ENCODE data around the gene LRRC70.

LRRC70 gene

GRCh38 chr5:62584391-62584790 is 5.8 kb downstream of the LRRC70 start:
- DNase-seq (ENCODE audit: low read depth), result no peak
- no peak overlapping the region for H3K4me3 ChIP-seq (ENCODE audit: low read depth, low read length)
- TF ChIP-seq, protein P1, sequence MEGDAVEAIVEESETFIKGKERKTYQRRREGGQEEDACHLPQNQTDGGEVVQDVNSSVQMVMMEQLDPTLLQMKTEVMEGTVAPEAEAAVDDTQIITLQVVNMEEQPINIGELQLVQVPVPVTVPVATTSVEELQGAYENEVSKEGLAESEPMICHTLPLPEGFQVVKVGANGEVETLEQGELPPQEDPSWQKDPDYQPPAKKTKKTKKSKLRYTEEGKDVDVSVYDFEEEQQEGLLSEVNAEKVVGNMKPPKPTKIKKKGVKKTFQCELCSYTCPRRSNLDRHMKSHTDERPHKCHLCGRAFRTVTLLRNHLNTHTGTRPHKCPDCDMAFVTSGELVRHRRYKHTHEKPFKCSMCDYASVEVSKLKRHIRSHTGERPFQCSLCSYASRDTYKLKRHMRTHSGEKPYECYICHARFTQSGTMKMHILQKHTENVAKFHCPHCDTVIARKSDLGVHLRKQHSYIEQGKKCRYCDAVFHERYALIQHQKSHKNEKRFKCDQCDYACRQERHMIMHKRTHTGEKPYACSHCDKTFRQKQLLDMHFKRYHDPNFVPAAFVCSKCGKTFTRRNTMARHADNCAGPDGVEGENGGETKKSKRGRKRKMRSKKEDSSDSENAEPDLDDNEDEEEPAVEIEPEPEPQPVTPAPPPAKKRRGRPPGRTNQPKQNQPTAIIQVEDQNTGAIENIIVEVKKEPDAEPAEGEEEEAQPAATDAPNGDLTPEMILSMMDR (IDR thresholded peaks at IDR 0.05; ENCODE audit: low read depth, low read length, missing control alignments), result no peak

- TF ChIP-seq, protein P1 (IDR thresholded peaks at IDR 0.05; ENCODE audit: low read depth, low read length, missing control alignments), result no peak
- DNase-seq (ENCODE audit: low read depth), result no peak
Measured at GRCh38 chr5:62585306-62585705, 6.7 kb downstream of the LRRC70 start.

DNA sequence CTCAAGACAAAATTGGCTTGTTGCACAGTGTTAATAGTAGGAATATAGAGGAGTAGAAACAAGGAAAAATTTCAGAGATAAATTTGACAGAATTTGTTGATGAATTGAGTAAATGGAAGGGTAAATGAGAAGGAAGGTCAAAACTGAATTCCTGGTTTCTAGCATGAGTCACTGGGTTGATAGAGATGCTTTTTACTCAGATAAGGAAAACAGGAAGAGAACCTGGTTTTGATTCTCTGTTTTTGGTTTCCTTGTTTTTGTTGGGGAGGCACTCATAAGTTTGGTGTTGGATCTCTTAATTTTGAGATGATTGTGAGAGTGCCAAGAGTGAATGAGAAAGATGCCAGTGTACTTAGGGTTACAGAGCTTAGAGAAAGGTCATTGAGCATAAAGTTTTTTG is 7.1 kb downstream of the LRRC70 start:
- H3K4me3 ChIP-seq (ENCODE audit: low read depth, low read length), result no peak overlapping the region
- DNase-seq (ENCODE audit: low read depth), result no peak
- TF ChIP-seq, protein P1 (IDR thresholded peaks at IDR 0.05; ENCODE audit: low read depth, low read length, missing control alignments), result no peak

More at GRCh38 chr5:62585306-62585705, 6.7 kb downstream of the LRRC70 start:
- no peak overlapping the region for H3K4me3 ChIP-seq (ENCODE audit: low read depth, low read length)

DNA sequence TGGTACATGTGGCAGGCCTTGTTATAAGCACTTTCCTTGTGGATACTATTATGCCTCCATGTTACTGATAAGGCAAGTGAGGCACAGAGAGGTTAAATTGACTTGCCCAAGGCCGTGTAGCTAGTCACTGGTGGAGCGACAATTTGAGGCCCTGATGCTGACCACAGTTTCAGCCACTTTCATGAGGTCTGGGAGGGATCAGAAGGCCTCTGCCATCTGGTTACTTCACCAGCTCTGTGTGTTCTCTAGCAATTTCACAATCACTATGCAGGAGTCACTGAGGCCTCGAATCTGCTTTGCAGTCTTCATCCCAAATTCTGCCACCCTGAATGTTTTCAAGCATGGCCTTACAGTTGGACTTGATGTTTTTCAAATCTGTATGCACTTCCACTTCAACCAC is 9.1 kb downstream of the LRRC70 start:
- TF ChIP-seq, protein P1 (IDR thresholded peaks at IDR 0.05; ENCODE audit: low read depth, low read length, missing control alignments), result no peak
- H3K4me3 ChIP-seq (ENCODE audit: low read depth, low read length), result no peak overlapping the region
- no peak for DNase-seq (ENCODE audit: low read depth)

DNA sequence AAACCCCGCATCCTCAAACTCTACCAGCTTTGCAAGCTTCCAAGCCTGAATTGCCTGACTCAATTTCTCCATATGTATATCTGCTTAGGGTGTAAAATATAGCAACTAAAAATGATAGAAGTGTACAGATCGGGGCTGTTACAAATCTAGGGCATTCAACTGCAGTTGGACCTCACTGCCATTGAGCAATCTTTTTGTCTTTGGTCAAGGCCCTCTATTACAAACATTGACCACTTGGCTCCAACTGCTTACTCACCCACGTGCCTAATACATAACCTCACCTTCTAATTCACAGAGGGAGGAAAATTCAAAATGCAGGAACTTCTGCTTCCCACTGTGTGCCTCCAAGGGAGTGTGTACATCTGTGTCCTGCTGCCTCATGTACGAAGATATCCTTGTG is 10.0 kb downstream of the LRRC70 start:
- DNase-seq (ENCODE audit: low read depth), result no peak
- TF ChIP-seq, protein P1 (IDR thresholded peaks at IDR 0.05; ENCODE audit: low read depth, low read length, missing control alignments), result no peak
- H3K4me3 ChIP-seq (ENCODE audit: low read depth, low read length), result no peak overlapping the region

GRCh38 chr5:62589504-62589903 is 10.9 kb downstream of the LRRC70 start:
- TF ChIP-seq, protein P1 (IDR thresholded peaks at IDR 0.05; ENCODE audit: low read depth, low read length, missing control alignments), result no peak
- no peak for DNase-seq (ENCODE audit: low read depth)
- H3K4me3 ChIP-seq (ENCODE audit: low read depth, low read length), result no peak overlapping the region

GRCh38 chr5:62590387-62590786 is 11.8 kb downstream of the LRRC70 start:
- DNase-seq (ENCODE audit: low read depth), result no peak
- no peak overlapping the region for H3K4me3 ChIP-seq (ENCODE audit: low read depth, low read length)
- TF ChIP-seq, protein P1 (IDR thresholded peaks at IDR 0.05; ENCODE audit: low read depth, low read length, missing control alignments), result no peak

All from GM12864 (cell line).